Measurements from ENCODE around the gene ZNF19.

GRCh38 chr16:71460941-71461340, 28.2 kb downstream of the ZNF19 start:
- TF ChIP-seq PHB2 (IDR thresholded peaks at IDR 0.05; ENCODE audit: low read depth): no peak
- no peak for TF ChIP-seq BRF1 (IDR thresholded peaks at IDR 0.05; ENCODE audit: borderline replicate concordance, extremely low read depth, insufficient read length)
- TF ChIP-seq CCAR2 (IDR thresholded peaks at IDR 0.05; ENCODE audit: low read depth, low read length): no peak
- no peak for TF ChIP-seq MXI1 (IDR thresholded peaks at IDR 0.05; ENCODE audit: low read depth, low read length)
- TF ChIP-seq, protein P1, sequence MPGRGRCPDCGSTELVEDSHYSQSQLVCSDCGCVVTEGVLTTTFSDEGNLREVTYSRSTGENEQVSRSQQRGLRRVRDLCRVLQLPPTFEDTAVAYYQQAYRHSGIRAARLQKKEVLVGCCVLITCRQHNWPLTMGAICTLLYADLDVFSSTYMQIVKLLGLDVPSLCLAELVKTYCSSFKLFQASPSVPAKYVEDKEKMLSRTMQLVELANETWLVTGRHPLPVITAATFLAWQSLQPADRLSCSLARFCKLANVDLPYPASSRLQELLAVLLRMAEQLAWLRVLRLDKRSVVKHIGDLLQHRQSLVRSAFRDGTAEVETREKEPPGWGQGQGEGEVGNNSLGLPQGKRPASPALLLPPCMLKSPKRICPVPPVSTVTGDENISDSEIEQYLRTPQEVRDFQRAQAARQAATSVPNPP (IDR thresholded peaks at IDR 0.05; ENCODE audit: borderline replicate concordance, insufficient read depth, insufficient read length): no peak
- TF ChIP-seq HCFC1 (IDR thresholded peaks at IDR 0.05; ENCODE audit: low read depth, low read length): no peak
- TF ChIP-seq KDM1A (IDR thresholded peaks at IDR 0.05): no peak
- no peak for TF ChIP-seq ZFP30 (CRISPR knock-in tag; IDR thresholded peaks at IDR 0.05; ENCODE audit: borderline replicate concordance)
- TF ChIP-seq CTCF (IDR thresholded peaks at IDR 0.05 in 2 of 3, conservative IDR thresholded peaks at IDR 0.05 in 1 of 3; ENCODE audit: insufficient read depth in 2 of 3, low read depth in 1 of 3, low read length in 3 of 3): no peak
- no peak for TF ChIP-seq ZNF133 (CRISPR knock-in tag; IDR thresholded peaks at IDR 0.05)
- TF ChIP-seq RAD21 (CRISPR knock-in tag; conservative IDR thresholded peaks at IDR 0.05 in 1 of 2, IDR thresholded peaks at IDR 0.05 in 1 of 2): no peak
- no peak for TF ChIP-seq ATF3 (IDR thresholded peaks at IDR 0.05)
- TF ChIP-seq ATF3 (CRISPR knock-in tag; conservative IDR thresholded peaks at IDR 0.05): no peak
